Stimulated activated CD4-positive, alpha-beta T cell treated with anti-CD3 and anti-CD28 coated beads, Interleukin-1b, Interleukin-23, amount 100 ng/mL, for 4 hours (primary cell): ENCODE results near the gene BET1.
"Not testable (repeated sequence)": the region's sequence is repeated elsewhere in the genome, so short reads cannot be mapped to it uniquely, and the experiment has no call there.

Experiments used
- DNase-seq, 2 donors: peaks; one replicate each; pipeline ENCODE4 v3.0.0-alpha.2; 2020; ENCODE audit warnings: low read depth in 2 of 2

Gene BET1

GRCh38 chr7:94004024-94004951, at the start of gene BET1:
BET1 (minus strand) TSS chr7:94004355; CDS start chr7:94004216, 139 bp downstream.
- peak; percentile 88 for DNase-seq

- no peak for DNase-seq
Measured at GRCh38 chr7:94053532-94053931, 49.4 kb upstream of the BET1 start.

GRCh38 chr7:94052398-94053180, 48.4 kb upstream of the BET1 start:
- no peak for DNase-seq

- DNase-seq = no peak
Measured at GRCh38 chr7:94050046-94050445, 45.9 kb upstream of the BET1 start.

- no peak for DNase-seq
Measured at GRCh38 chr7:94049615-94050014, 45.5 kb upstream of the BET1 start.

- DNase-seq = no peak
Measured at GRCh38 chr7:94048755-94049154, 44.6 kb upstream of the BET1 start.

GRCh38 chr7:94047956-94048355, 43.8 kb upstream of the BET1 start:
- no peak for DNase-seq

- no peak for DNase-seq
Measured at GRCh38 chr7:94045581-94045980, 41.4 kb upstream of the BET1 start.

- DNase-seq = no peak
Measured at GRCh38 chr7:94044806-94045205, 40.7 kb upstream of the BET1 start.

- no peak for DNase-seq
Measured at GRCh38 chr7:94043299-94043698, 39.1 kb upstream of the BET1 start.

- DNase-seq = no peak
Measured at GRCh38 chr7:94042381-94042780, 38.2 kb upstream of the BET1 start.

- no peak for DNase-seq
Measured at GRCh38 chr7:94041529-94041928, 37.4 kb upstream of the BET1 start.

GRCh38 chr7:94040254-94040653, 36.1 kb upstream of the BET1 start:
- no peak for DNase-seq

- DNase-seq = no peak
Measured at GRCh38 chr7:94039368-94040035, 35.3 kb upstream of the BET1 start.

GRCh38 chr7:94031865-94032264, 27.7 kb upstream of the BET1 start:
- DNase-seq = no peak

GRCh38 chr7:94030634-94031033, 26.5 kb upstream of the BET1 start:
- DNase-seq = no peak

- DNase-seq = no peak
Measured at GRCh38 chr7:94029976-94030375, 25.8 kb upstream of the BET1 start.

- DNase-seq = no peak
Measured at GRCh38 chr7:94028768-94029167, 24.6 kb upstream of the BET1 start.

GRCh38 chr7:94026619-94027018, 22.5 kb upstream of the BET1 start:
- DNase-seq = not testable (repeated sequence)

GRCh38 chr7:94022550-94022949, 18.4 kb upstream of the BET1 start:
- DNase-seq = no peak

- DNase-seq = no peak
Measured at GRCh38 chr7:94016786-94017185, 12.6 kb upstream of the BET1 start.

- no peak for DNase-seq
Measured at GRCh38 chr7:94015538-94015937, 11.4 kb upstream of the BET1 start.
